22Rv1 (cell line): Measurements from ENCODE around the gene ATP1B1.
"Not testable (repeated sequence)": the region's sequence is repeated elsewhere in the genome, so short reads cannot be mapped to it uniquely, and the experiment has no call there.

Experiments
- H3K27ac ChIP-seq: fragments of 450-650 bp; 2 replicates; pipeline ENCODE4 v1.5.1; 2017
- ZFX ChIP-seq: fragments of 450-650 bp; IDR thresholded peaks from 2 replicates; pipeline ENCODE4 v1.6.1; 2017; ENCODE audit warnings: antibody characterized with exemption, borderline replicate concordance
- TF ChIP-seq, protein P1 (sequence below): fragments of 450-650 bp; IDR thresholded peaks from 2 replicates; pipeline ENCODE4 v1.5.1; 2017; ENCODE audit warnings: mild to moderate bottlenecking

The ATP1B1 gene

GRCh38 chr1:169121146-169121923, 14.8 kb downstream of the ATP1B1 start:
- no peak overlapping the region for H3K27ac ChIP-seq
- TF ChIP-seq, protein P1, sequence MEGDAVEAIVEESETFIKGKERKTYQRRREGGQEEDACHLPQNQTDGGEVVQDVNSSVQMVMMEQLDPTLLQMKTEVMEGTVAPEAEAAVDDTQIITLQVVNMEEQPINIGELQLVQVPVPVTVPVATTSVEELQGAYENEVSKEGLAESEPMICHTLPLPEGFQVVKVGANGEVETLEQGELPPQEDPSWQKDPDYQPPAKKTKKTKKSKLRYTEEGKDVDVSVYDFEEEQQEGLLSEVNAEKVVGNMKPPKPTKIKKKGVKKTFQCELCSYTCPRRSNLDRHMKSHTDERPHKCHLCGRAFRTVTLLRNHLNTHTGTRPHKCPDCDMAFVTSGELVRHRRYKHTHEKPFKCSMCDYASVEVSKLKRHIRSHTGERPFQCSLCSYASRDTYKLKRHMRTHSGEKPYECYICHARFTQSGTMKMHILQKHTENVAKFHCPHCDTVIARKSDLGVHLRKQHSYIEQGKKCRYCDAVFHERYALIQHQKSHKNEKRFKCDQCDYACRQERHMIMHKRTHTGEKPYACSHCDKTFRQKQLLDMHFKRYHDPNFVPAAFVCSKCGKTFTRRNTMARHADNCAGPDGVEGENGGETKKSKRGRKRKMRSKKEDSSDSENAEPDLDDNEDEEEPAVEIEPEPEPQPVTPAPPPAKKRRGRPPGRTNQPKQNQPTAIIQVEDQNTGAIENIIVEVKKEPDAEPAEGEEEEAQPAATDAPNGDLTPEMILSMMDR: no peak
- TF ChIP-seq ZFX: no peak

DNA sequence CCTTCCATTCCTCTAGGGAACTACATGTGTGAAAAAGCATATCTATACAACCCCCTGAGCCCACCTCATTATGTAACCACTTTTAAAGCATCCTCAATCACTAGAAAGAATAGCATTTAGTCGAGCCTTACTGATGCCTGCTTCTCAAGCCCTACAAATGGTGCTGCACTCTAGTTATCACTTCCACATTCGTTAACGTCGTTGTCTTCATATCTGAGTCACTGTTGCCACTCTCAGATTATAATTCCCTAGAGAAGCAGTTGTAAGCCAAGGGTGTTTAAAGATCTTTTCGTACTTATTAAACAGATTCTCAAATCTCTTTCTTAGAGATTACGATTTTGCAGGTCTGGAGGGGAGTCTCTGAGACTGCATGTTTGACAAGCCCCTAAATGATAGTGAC, 16.5 kb downstream of the ATP1B1 start:
- H3K27ac ChIP-seq: no peak overlapping the region
- TF ChIP-seq, protein P1: no peak

DNA sequence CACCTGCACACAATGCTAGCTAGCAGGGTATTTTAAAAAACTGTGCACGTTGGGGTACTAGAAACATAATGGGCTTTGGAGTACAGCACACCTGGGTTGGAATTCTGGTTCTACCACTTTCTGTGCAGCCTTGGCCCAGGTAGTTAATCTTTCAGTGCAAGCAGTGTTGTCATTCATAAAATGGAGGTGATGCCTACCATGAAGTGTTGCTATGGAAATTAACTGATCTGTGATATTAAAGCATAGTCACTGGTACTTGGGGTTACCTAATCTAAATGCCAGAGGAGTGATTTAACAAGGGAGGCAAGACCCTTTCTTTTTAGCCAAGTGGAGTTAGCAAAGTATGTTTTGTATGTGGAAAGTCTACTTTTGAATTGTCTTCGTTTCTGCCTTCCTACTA, 18.0 kb downstream of the ATP1B1 start:
- TF ChIP-seq, protein P1: no peak
- no peak for TF ChIP-seq ZFX
- no peak overlapping the region for H3K27ac ChIP-seq

DNA sequence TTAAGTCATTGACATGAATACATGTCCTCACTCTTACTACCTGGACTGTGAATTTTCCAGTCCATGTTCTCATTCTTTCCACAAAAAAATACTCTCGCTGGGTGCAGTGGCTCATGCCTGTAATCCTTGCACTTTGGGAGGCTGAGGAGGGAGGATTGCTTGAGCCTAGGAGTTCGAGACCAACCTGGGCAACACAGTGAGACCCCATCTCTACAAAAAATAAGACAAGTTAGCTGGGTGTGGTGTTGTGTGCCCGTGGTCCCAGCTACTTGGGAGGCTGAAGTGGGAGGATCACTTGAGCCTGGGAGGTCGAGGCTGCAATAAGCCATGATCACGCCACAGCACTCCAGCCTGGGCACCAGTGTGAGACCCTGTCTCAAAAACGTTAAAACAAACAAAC, 19.1 kb downstream of the ATP1B1 start:
- H3K27ac ChIP-seq: not testable (repeated sequence)

- TF ChIP-seq, protein P1: no peak
- TF ChIP-seq ZFX: no peak
- no peak overlapping the region for H3K27ac ChIP-seq
Measured at GRCh38 chr1:169126335-169126734, 19.8 kb downstream of the ATP1B1 start.

- H3K27ac ChIP-seq: no peak overlapping the region
- TF ChIP-seq, protein P1: no peak
- TF ChIP-seq ZFX: no peak
Measured at GRCh38 chr1:169127305-169127704, 20.8 kb downstream of the ATP1B1 start.

- H3K27ac ChIP-seq: no peak overlapping the region
- TF ChIP-seq, protein P1: no peak
- TF ChIP-seq ZFX: no peak
Measured at GRCh38 chr1:169128562-169128961, 22.1 kb downstream of the ATP1B1 start.

GRCh38 chr1:169129109-169129784, 22.8 kb downstream of the ATP1B1 start:
- no peak overlapping the region for H3K27ac ChIP-seq
- no peak for TF ChIP-seq ZFX
- TF ChIP-seq, protein P1: no peak
